Measurements from ENCODE around the gene FRMD4A. TPM values are rescaled to one million over a fixed set of nuclear protein-coding genes. Genes with fewer than 3 reads are reported as not detected.

The FRMD4A gene
- total RNA-seq, result 4.3 and 4.6 TPM in 2 replicates

DNA sequence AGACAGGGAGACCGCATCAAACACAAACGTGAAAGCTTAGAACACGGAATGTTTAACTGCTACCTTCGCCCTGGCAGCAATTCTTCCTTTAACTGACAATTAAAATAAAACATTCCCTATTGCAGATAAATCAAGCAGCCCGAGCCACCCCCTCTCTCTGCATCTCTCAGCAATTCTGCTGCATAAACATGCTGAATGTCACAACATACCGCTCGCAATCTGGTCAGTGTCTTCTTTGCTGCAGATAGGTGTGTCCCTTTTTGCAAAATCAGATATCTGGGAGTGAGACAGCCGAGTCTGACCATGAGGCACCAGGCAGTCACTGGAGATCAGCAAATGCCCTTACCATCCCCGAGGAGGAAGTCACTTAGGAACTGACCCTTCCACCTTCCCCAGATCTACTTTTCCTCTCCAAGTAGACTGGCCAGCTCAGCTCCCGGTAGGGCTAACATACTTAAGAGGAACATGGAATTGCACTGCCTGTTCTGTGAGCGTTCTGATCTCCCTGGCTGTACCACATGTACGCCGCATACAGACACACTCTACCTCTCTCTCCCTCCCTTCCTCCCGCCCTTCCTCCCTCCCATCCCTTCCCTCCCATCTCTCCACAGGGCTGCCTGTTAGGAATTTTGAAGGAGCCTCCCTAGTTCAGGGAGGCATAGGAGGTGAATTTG, at the start of gene FRMD4A:
TSS of gene FRMD4A (minus strand) at position 537 of the 674 bp plus-strand sequence.

Small RNAs within 50 kb of the gene (small RNA-seq; reads per million reads assigned to genes)
- not detected for gene RNA5SP301
